Endometrial microvascular endothelial cells (primary cell): ENCODE data around the gene STRIT1. TPM values are rescaled to one million over a fixed set of nuclear protein-coding genes. Genes with fewer than 3 reads are reported as not detected.

Source experiments
- in situ Hi-C: cut with HindIII; loops from 2 replicates; pipeline ENCODE4 v1.10.0; 2017; ENCODE audit warnings: low sequenced_read_pairs, low pct_unique_long_range_greater_than_20kb; ENCODE audit errors: inconsistent ontology term
- total RNA-seq: library from RNA; depleted of rRNA; stranded (reverse); fragments of >200 nt; gene quantifications from one replicate; pipeline ENCODE4 v1.2.3, GENCODE V29; 2015; ENCODE audit errors: inconsistent ontology term

The STRIT1 gene
- total RNA-seq, 1 donor from 2014 or later, result not detected

DNA sequence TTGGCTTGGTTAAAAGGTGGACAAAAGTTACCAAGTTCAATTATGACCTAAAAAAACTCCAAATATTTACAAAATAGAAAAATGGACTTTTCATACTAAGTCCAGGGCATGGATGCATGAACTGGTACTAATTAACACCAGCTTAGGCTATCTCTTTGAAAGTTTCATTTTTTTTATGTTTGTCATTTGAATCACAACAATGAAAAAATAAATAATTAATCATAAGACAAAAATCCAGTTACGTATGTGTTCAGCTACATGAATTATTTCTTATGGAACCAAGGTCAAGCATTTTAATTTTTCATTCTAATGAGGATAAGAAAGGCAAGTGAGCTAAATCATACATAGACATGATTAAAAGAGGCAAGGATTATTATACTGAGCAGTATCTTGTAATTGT lies 23.7 kb upstream of the STRIT1 start:
- in situ Hi-C loops, result no loop called here

GRCh38 chr3:155316426-155316825 lies 22.9 kb upstream of the STRIT1 start:
- in situ Hi-C loops, result no loop called here

GRCh38 chr3:155313916-155314315 lies 20.4 kb upstream of the STRIT1 start:
- in situ Hi-C loops, result no loop called here

- in situ Hi-C loops, result no loop called here
Measured at GRCh38 chr3:155313300-155313699, 19.8 kb upstream of the STRIT1 start.

GRCh38 chr3:155312781-155313180 lies 19.3 kb upstream of the STRIT1 start:
- in situ Hi-C loops, result no loop called here

DNA sequence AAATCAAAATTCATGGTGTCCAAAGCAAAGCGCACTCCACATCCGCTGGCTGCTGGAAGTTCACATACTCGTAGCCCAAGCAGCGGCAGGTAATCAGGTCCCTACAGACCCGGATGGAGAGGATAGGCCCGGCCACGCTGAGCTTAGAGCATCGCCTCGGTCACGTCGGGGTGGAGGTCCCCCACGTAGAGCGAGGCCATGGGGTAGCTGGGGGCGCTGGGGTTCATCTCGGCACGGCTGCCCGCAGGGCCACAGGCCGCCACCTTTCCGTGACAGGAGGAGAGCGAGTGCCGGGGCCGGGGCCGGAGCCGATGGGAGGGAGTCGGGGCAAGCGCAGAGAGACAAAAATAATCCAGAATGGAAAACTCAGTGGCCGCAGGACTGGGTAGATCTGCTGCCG lies 16.1 kb upstream of the STRIT1 start:
- in situ Hi-C loops, result no loop called here

DNA sequence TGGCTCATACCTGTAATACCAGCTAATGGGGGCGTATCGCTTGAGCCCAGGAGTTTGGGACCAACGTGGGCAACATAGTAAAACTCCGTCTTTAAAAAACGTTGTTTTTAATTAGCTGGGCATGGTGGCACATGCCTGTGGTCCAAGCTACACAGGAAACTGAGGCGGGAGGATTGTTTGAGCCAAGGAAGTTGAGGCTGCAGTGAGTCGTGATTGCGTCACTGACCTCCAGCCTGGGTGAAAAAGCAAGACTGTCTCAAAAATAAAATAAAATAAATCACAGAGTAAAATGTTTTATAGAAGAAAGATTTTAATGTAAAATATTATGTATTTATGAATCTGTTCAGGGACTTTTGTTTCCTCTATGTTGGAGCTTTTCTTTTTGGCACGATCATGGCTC lies 15.3 kb upstream of the STRIT1 start:
- in situ Hi-C loops, result no loop called here

- in situ Hi-C loops, result no loop called here
Measured at GRCh38 chr3:155307183-155307582, 13.7 kb upstream of the STRIT1 start.

DNA sequence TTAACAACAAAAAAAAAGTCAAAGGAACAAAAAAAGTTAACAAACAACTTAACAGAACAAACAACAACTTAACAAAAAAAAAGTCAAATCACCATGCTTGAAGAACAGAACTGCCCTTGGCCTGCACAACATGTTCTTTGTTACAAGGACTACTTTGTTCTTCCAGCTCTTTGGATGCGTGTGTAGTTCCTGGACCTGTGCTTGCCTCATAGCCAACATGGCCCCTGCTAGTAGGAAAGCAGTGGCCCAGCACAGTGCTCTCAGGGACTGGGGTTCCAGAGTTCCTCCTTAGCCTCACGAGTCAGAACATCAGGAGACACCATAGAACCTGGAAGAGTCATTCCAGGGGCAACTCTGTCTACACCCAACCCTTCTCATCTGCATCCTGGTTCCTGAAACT lies 10.9 kb upstream of the STRIT1 start:
- in situ Hi-C loops, result no loop called here

- in situ Hi-C loops, result no loop called here
Measured at GRCh38 chr3:155303540-155304097, 10.1 kb upstream of the STRIT1 start.

- in situ Hi-C loops, result no loop called here
Measured at GRCh38 chr3:155302891-155303290, 9.4 kb upstream of the STRIT1 start.

- in situ Hi-C loops, result no loop called here
Measured at GRCh38 chr3:155302481-155302880, 9.0 kb upstream of the STRIT1 start.

DNA sequence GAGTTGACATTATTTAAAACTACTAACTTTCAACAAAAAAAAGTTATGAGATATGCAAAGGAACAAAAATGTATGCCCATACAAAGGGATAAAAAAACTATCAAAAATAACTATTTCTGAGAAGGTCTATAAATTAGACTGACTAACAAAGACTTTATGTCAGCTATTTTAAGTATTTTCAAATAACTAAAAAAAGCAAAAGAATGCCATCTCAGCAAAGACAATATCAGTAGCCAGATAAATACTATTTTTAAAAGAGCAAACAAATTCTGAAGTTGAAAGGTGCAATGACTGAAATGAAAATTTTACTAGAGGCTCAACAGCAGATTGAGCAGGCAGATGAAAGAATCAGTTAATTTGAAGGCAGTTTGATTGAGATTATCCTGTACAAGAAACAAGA lies 3.6 kb upstream of the STRIT1 start:
- in situ Hi-C loops, result no loop called here

DNA sequence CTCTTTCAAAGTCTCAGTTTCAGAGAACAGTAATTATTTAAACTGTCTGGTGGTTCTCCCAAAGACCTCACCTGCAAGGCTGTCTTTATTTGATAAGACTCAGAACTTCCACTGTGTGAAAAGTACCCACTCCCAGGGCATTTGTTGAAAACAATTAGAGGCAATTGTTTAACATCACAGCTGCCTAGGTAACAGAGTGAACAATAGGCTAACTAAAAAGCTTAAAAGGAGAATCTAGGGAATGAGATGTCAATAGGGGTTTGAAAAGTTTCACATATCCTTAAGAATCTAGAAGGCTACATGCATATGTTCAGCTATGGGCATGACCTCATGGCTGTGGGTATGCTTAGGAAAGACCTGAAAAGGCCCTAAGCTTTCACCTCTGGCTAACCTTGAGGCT lies 2.9 kb upstream of the STRIT1 start:
- in situ Hi-C loops, result no loop called here

DNA sequence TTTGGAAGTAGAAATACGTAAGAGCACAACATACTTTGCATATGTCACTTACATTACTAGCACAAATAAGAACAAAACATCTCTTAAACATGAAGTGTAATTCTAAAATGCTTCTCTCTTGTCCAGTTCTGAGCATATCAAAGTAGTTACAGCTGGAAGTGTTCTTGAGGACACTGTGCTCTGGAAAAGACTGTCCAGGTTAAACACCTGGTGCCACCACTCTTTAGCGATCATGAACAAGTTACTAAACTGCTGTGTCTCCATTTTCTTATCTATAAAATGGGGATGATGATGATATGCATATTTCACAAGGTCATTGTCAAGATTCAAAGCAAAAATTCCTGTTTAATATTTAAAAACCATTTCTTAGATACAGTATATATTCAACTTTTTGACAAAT lies 790 bp downstream of the STRIT1 start:
- in situ Hi-C loops, result no loop called here

DNA sequence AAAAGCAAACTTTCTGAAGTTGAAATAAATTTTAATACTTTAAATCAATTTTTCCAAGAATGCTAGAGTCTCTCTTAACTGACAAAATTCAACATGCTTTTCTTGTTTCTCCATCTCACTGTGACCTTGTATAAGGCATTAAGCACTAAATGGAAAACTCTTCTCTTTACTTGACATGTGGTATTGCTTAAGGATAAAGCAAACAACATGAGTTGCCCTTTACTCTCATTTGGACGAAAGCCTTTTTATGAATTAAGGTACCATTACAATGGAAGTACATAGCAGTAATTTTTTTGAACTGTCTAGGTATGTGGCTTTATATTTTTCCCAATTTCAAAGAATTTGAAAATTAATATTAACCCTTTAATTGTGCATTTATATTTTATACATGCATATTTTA lies 1.4 kb downstream of the STRIT1 start:
- in situ Hi-C loops, result no loop called here

DNA sequence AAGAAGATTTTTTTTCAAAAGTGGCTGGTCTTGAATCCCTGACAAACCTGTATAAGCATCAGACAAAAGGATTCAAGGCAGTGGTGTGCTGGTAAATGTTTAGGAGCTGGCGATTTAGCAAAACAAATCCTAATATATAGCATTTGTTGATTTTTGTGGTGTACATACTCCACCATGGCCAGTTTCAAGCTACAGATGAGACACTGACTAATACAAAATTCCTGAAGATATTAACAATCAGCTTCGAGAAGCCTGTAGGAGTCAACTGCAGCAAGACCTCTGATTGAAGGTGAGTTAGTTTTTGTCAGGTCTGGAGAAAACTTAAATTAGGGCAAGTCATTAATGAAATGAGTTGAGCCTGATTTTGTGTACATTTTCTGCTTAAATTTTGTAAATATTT lies 6.7 kb downstream of the STRIT1 start:
- in situ Hi-C loops, result no loop called here

- in situ Hi-C loops, result no loop called here
Measured at GRCh38 chr3:155285936-155286335, 7.5 kb downstream of the STRIT1 start.

- in situ Hi-C loops, result no loop called here
Measured at GRCh38 chr3:155283092-155284056, 10.1 kb downstream of the STRIT1 start.

DNA sequence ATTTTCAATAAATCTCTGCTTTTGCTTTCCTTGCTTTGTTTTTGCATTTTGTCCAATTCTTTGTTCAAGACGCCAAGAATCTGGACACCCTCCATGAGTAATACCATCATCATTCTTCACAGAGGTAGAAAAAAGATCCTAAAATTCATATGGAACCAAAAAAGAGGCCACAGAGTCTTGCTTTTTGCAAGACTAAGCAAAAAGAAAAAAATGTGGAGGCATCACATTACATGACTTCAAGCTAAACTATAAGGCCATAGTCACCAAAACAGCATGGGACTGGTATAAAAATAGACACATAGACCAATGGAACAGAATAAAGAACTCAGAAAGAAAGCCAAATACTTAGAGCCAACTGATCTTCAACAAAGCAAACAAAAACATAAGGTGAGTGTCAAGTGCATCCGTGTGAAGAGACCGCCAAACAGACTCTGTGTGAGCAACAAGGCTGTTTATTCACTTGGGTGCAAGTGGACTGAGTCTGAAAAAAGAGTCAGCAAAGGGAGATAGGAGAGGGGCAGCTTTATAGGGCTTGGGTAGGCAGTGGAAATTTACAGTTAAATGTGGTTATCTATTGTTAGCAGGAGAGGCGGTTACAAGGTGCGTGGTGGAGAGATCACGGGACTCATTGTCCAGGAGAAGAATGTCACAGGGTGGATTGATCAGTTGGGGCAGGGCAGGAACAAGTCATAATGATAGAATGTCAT lies 10.9 kb downstream of the STRIT1 start:
- in situ Hi-C loops, result no loop called here
